Osteoblast (primary cell): ENCODE results near the gene PIEZO2. TPM values are rescaled to one million over a fixed set of nuclear protein-coding genes. Genes with fewer than 3 reads are reported as not detected.

Experiments used
- DNase-seq: peaks from one replicate; pipeline ENCODE4 v3.0.0; 2011; ENCODE audit warnings: low spot score, mixed read lengths; ENCODE audit not compliant: insufficient read length; ENCODE audit errors: missing footprints
- H2AFZ ChIP-seq: 2 replicates; pipeline ENCODE4 v1.6.0; 2011; ENCODE audit warnings: mild to moderate bottlenecking, low read length
- H3K27ac ChIP-seq: 2 replicates; pipeline ENCODE4 v1.5.1; 2011; ENCODE audit warnings: mild to moderate bottlenecking, low read depth, low read length, moderate library complexity
- H3K27me3 ChIP-seq: 2 replicates; pipeline ENCODE4 v1.6.0; 2012; ENCODE audit warnings: mild to moderate bottlenecking, control low read depth, inconsistent platforms, low read length, moderate library complexity; ENCODE audit not compliant: insufficient read depth
- H3K36me3 ChIP-seq: 2 replicates; pipeline ENCODE4 v1.5.1; 2011; ENCODE audit warnings: mild to moderate bottlenecking, low read length, control low read depth, moderate library complexity; ENCODE audit not compliant: insufficient read depth
- H3K4me1 ChIP-seq: 2 replicates; pipeline ENCODE4 v1.5.1; 2011; ENCODE audit warnings: mild to moderate bottlenecking, low read length, control low read depth, moderate library complexity; ENCODE audit not compliant: insufficient read depth
- H3K4me2 ChIP-seq: 2 replicates; pipeline ENCODE4 v1.6.0; 2011; ENCODE audit warnings: mild to moderate bottlenecking, low read length; ENCODE audit not compliant: insufficient read depth
- H3K4me3 ChIP-seq: fragments of 200-600 bp; sonication (generic); 3 replicates; pipeline ENCODE4 v1.5.1; 2012; ENCODE audit warnings: mild to moderate bottlenecking, low read length, inconsistent platforms; ENCODE audit not compliant: insufficient read depth
- H3K79me2 ChIP-seq: 2 replicates; pipeline ENCODE4 v1.6.0; 2012; ENCODE audit warnings: mild to moderate bottlenecking, low read length, control low read depth, inconsistent platforms; ENCODE audit not compliant: insufficient read depth
- H3K9me3 ChIP-seq: 2 replicates; pipeline ENCODE4 v1.5.1; 2011; ENCODE audit warnings: low read depth, low read length, control low read depth
- H4K20me1 ChIP-seq: 2 replicates; pipeline ENCODE4 v1.6.0; 2012; ENCODE audit warnings: mild to moderate bottlenecking, low read length, control low read depth; ENCODE audit not compliant: insufficient read depth
- CTCF ChIP-seq: IDR thresholded peaks from 2 replicates; pipeline ENCODE4 v1.5.1; 2011; ENCODE audit warnings: mild to moderate bottlenecking, low read depth, low read length, moderate library complexity; ENCODE audit errors: extremely low read depth
- total RNA-seq: library from RNA; depleted of rRNA; stranded (reverse); fragments of >200 nt; gene quantifications from 2 replicates; pipeline ENCODE4 v1.2.3, GENCODE V29; 2012

PIEZO2 gene
- total RNA-seq, 1 donor = 46.7 TPM

GRCh38 chr18:11055721-11056120 is 93.6 kb downstream of the PIEZO2 start:
- no peaks in the 10 kb centered on the region for H3K36me3 ChIP-seq
- H3K4me3 ChIP-seq = no peak overlapping the region
- no peak overlapping the region for H3K27ac ChIP-seq
- H3K79me2 ChIP-seq = no peaks in the 10 kb centered on the region
- no peak overlapping the region for H2AFZ ChIP-seq
- no peak overlapping the region for H3K4me2 ChIP-seq
- DNase-seq = no peak
- no peaks in the 10 kb centered on the region for H3K4me1 ChIP-seq
- no peaks in the 10 kb centered on the region for H3K9me3 ChIP-seq
- TF ChIP-seq CTCF = no peak
- no peaks in the 10 kb centered on the region for H4K20me1 ChIP-seq
- H3K27me3 ChIP-seq = no peaks in the 10 kb centered on the region

GRCh38 chr18:11054497-11054896 is 94.9 kb downstream of the PIEZO2 start:
- Histone ChIP-seq H3K27ac (no peak overlapping the region), H4K20me1 (no peaks in the 10 kb centered on the region), H3K4me1 (no peaks in the 10 kb centered on the region), H3K79me2 (no peaks in the 10 kb centered on the region), H3K27me3 (no peaks in the 10 kb centered on the region), H3K36me3 (no peaks in the 10 kb centered on the region), H3K4me2 (no peak overlapping the region), H2AFZ (no peak overlapping the region), H3K9me3 (no peaks in the 10 kb centered on the region), H3K4me3 (no peak overlapping the region)
- no peak for DNase-seq
- TF ChIP-seq CTCF = no peak

- H2AFZ ChIP-seq = no peak overlapping the region
- no peaks in the 10 kb centered on the region for H3K9me3 ChIP-seq
- no peaks in the 10 kb centered on the region for H3K4me1 ChIP-seq
- no peak for TF ChIP-seq CTCF
- H3K36me3 ChIP-seq = no peaks in the 10 kb centered on the region
- no peaks in the 10 kb centered on the region for H3K79me2 ChIP-seq
- no peak overlapping the region for H3K4me3 ChIP-seq
- H4K20me1 ChIP-seq = no peaks in the 10 kb centered on the region
- DNase-seq = no peak
- no peak overlapping the region for H3K27ac ChIP-seq
- H3K27me3 ChIP-seq = no peaks in the 10 kb centered on the region
- H3K4me2 ChIP-seq = no peak overlapping the region
Measured at GRCh38 chr18:11053293-11053692, 96.1 kb downstream of the PIEZO2 start.

- Histone ChIP-seq H3K79me2 (no peaks in the 10 kb centered on the region), H2AFZ (no peak overlapping the region), H3K36me3 (no peaks in the 10 kb centered on the region), H3K4me1 (no peaks in the 10 kb centered on the region), H3K4me3 (no peak overlapping the region), H3K27me3 (no peaks in the 10 kb centered on the region), H3K9me3 (no peaks in the 10 kb centered on the region), H3K27ac (no peak overlapping the region), H4K20me1 (no peaks in the 10 kb centered on the region), H3K4me2 (no peak overlapping the region)
- no peak for DNase-seq
- no peak for TF ChIP-seq CTCF
Measured at GRCh38 chr18:11052800-11053199, 96.6 kb downstream of the PIEZO2 start.
